ENCODE results near the gene DLGAP1. TPM values are rescaled to one million over a fixed set of nuclear protein-coding genes. Genes with fewer than 3 reads are reported as not detected.

Gene DLGAP1
- total and polyA plus RNA-seq, 2 of the 4 experiments (the other 2 are of a cell fraction): under 0.01 to 0.09 TPM

GRCh38 chr18:3645384-3646156 lies 809.5 kb downstream of the DLGAP1 start (continued):
- TF ChIP-seq, protein P1, sequence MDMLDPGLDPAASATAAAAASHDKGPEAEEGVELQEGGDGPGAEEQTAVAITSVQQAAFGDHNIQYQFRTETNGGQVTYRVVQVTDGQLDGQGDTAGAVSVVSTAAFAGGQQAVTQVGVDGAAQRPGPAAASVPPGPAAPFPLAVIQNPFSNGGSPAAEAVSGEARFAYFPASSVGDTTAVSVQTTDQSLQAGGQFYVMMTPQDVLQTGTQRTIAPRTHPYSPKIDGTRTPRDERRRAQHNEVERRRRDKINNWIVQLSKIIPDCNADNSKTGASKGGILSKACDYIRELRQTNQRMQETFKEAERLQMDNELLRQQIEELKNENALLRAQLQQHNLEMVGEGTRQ (IDR thresholded peaks at IDR 0.05; ENCODE audit: low read depth, low read length): no peak

DNA sequence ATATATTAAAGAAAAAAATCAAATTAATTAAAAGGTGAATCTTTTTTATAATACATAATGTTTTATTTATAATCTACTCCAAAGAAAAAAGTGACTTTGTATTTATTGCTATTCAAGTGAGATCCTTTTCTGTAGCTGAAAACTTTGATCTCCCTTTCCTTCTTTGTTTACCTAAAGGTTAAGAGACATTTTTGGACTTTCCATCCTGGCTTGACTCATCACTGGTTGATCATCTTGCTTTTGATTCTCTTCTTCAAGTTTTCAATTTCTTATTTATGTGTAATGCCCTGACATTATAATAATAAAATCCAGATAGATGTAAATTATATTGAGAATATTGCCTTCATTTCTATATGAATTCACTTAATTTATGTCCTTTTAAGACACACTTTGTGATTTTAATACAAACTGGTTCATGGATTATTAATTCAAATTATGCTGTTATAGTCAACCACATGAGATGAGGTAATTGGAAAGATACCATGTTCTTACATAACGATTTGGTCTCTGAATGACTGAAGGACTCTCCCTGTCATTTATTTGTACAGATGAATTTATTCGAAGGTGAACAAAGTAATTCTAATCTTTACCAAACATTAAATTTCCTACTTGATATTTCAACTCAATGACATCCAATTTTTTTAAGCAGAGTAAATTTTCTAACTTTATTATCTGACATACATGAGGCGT lies 820.7 kb downstream of the DLGAP1 start:
- ChIA-PET CTCF (no interaction called here), POLR2A (ENCODE audit: unreplicated experiment) (no interaction called here)
- no peak overlapping the region for H4K5ac ChIP-seq (ENCODE audit: low read depth, low read length)
- intact Hi-C loops (cut with micrococcal nuclease): no loop called here
- H3K4me1 ChIP-seq (ENCODE audit: control insufficient read depth, insufficient read depth, low read length): peaks cover 2% of the 10 kb centered on the region
- BruUV-seq (replicated peaks): no TSS peak
- no peak overlapping the region for H2BK15ac ChIP-seq (ENCODE audit: low read depth, low read length)
- no peaks in the 10 kb centered on the region for H3K9me1 ChIP-seq (ENCODE audit: insufficient read depth, low read length)
- no peak overlapping the region; the same call in 1 of the 2 replicates for H2AK5ac ChIP-seq (ENCODE audit: low read depth, low read length)
- ATAC-seq (ENCODE audit: low read depth): no peak
- H3K56ac ChIP-seq (ENCODE audit: extremely low read depth, insufficient read depth, low read length): no peak overlapping the region
- H3K4me2 ChIP-seq (ENCODE audit: low read depth, low read length): no peak overlapping the region
- H3K23ac ChIP-seq (ENCODE audit: low read depth, low read length): no peak overlapping the region
- dilution Hi-C loops (cut with HindIII; ENCODE audit: low sequenced_read_pairs, unreplicated experiment): no loop called here
- no peak overlapping the region for H3K4ac ChIP-seq (ENCODE audit: low read depth, low read length)
- H3K27me3 ChIP-seq (ENCODE audit: control insufficient read depth, insufficient read depth, low read length): no peaks in the 10 kb centered on the region
- H2AFZ ChIP-seq (replicated peaks; ENCODE audit: low read length, poor library complexity): no peak overlapping the region
- WGBS, 2 experiments (ENCODE audit: extremely low coverage in 2 of 2, insufficient read length in 1 of 2): no CpG with 5 or more reads among the region's 3 CpGs
- no peaks in the 10 kb centered on the region for H3K36me3 ChIP-seq (ENCODE audit: control insufficient read depth, insufficient read depth, low read length)
- H3K4me3 ChIP-seq (ENCODE audit: insufficient read depth, low read depth, low read length): no peak overlapping the region
- no peak overlapping the region for H2BK120ac ChIP-seq (ENCODE audit: low read depth, low read length)
- TF ChIP-seq CHD1 (IDR thresholded peaks at IDR 0.05; ENCODE audit: low read depth, low read length): no peak
- no peak overlapping the region for H4K91ac ChIP-seq (ENCODE audit: insufficient read depth, low read depth, low read length)
- H4K8ac ChIP-seq (ENCODE audit: low read depth in 2 of 2, low read length in 2 of 2): no peak overlapping the region
- no peaks in the 10 kb centered on the region for H4K20me1 ChIP-seq (ENCODE audit: insufficient read depth, low read length)
- H3K9ac ChIP-seq (ENCODE audit: low read depth, low read length): no peak overlapping the region
- no peak overlapping the region for H3K18ac ChIP-seq (ENCODE audit: low read depth, low read length)
- H3K14ac ChIP-seq (replicated peaks; ENCODE audit: low read depth, low read length): no peak overlapping the region
- H2BK20ac ChIP-seq (ENCODE audit: low read depth, low read length): no peak overlapping the region
- H3K79me1 ChIP-seq (ENCODE audit: low read depth in 1 of 2, low read length in 2 of 2): no peaks in the 10 kb centered on the region
- no peak for DNase-seq
- no peak overlapping the region for H2BK5ac ChIP-seq (ENCODE audit: low read depth, low read length, poor library complexity, severe bottlenecking)
- H3K27ac ChIP-seq (ENCODE audit: insufficient read depth, low read length): no peak overlapping the region
- in situ Hi-C loops (cut with MboI; ENCODE audit: low sequenced_read_pairs): no loop called here
- H3K9me3 ChIP-seq (ENCODE audit: control insufficient read depth, insufficient read depth, low read length): no peaks in the 10 kb centered on the region
- no peak overlapping the region for H2AK9ac ChIP-seq (replicated peaks; ENCODE audit: low read depth, low read length, poor library complexity)
